G401.6 (cell line): ENCODE data around the gene LPIN2.
"Not testable (repeated sequence)": the region's sequence is repeated elsewhere in the genome, so short reads cannot be mapped to it uniquely, and the experiment has no call there.

Source experiments
- FAIRE-seq: peaks from 2 replicates; lab custom pipeline; 2012; peaks lifted over from hg19 to GRCh38; lab: Jason Lieb, UNC

LPIN2 gene

GRCh38 chr18:3007491-3007890 lies 5.5 kb downstream of the LPIN2 start:
- no peak for FAIRE-seq

DNA sequence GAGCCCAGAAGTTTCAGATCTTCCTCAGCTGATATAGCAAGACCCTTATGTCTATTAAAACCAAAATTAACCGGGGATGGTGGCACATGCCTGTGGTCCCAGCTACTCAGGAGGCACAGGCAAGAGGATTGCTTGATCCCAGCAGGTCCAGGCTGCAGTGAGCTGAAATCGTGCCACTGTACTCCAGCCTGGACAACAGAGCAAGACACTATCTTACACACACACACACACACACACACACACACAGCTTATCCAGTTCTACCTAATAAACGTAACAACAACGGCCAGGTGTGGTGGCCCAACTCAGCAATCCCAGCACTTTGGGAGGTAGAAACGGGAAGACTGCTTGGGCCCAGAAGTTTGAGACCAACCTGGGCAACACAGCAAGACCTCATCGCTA lies 7.5 kb downstream of the LPIN2 start:
- FAIRE-seq: no peak

DNA sequence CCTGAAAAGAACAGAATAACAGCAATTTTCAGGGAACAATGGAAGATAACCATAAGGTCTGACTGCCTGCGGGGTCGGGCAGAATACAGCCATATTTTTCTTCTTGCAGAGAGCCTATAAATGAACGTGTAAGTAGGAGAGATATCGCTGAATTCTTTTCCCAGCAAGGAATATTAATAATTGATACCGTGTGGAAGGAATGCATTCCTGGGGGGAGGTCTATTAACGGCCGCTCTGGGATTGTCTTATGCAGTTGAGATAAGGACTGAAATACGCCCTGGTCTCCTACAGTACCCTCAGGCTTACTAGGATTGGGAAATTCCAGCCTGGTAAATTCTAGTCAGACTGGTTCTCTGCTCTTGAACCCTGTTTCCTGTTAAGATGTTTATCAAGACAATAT lies 9.2 kb downstream of the LPIN2 start:
- FAIRE-seq: not testable (repeated sequence)

DNA sequence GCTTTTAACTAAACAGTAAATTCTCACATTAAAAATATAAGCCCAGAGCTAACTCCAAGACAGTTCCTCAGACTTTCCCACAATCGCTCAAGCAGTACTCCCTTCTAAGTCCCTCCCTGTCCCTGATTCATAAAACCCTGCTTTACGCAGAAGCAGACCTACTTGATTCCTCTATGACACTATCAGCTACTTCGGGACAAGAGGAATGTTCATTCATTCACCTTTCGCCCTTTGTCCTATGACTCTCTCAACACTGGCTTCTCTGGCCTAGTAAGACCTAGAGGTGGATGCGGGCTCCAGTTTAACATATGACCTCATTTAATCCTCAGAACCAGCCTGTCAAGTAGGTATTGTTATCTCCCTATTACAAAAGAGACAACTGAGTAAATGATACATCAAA lies 10.2 kb downstream of the LPIN2 start:
- no peak for FAIRE-seq

GRCh38 chr18:2998644-2999043 lies 14.3 kb downstream of the LPIN2 start:
- FAIRE-seq: no peak

- FAIRE-seq: no peak
Measured at GRCh38 chr18:2997846-2998564, 14.9 kb downstream of the LPIN2 start.

DNA sequence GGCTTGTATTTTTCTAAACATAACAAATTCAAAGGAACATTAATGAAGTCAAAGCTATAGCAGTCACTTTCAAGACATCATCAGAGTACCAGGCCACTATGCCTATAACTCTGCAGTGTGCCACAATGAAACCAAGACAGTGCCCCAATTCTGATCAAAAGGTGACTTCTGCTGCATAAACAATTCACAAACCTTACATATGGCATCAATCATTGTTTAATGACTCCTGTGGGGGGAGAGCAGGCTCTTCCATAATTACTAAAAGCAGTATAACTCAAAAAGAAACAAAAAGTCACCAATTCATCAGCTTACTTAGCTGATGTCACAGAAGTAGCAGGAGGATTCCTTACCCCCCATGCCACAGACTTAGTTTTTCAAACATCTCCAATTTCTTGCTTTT lies 15.5 kb downstream of the LPIN2 start:
- FAIRE-seq: no peak

DNA sequence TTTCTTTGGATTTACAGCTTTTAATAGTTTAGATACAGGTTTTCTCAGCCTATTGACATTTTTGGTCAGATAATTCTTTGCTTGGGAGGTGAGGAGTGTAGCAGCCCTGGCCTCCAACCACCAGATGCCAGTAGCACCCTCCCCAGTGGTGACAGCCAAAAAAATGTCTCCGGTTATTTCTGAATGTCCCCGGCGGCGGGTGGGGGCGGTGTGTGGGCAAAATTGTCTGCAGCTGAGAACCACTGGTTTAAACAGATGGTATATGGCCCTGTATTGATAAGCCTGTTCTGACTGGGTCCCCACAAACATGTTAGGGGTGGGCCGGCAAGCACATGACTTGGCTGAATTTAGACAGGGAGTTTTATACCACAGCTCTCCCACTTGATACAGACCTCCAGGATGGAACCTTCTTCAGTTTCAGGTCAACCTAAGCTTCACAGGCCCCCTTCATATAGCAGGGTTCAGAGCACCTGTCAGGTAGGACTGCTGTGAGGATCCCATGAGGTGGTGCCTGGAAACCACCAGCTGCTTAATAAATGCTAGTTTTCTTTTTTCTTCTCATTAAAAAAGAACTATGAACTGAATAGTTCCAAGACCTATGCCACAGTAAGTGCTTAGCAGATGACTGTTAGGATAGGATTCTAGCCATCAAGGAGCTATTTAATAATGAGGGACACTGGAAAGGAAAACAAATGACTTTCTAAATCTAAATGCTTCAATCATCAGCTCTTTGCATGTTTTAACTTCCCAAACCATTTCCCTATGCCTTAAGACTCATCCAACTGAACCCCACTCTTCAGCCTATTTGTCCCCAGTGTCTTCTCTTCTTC lies 18.1 kb downstream of the LPIN2 start:
- no peak for FAIRE-seq

GRCh38 chr18:2994020-2994589 lies 18.8 kb downstream of the LPIN2 start:
- FAIRE-seq: no peak

GRCh38 chr18:2992995-2993877 lies 19.7 kb downstream of the LPIN2 start:
- FAIRE-seq: no peak

- FAIRE-seq: no peak
Measured at GRCh38 chr18:2990956-2991640, 21.8 kb downstream of the LPIN2 start.

DNA sequence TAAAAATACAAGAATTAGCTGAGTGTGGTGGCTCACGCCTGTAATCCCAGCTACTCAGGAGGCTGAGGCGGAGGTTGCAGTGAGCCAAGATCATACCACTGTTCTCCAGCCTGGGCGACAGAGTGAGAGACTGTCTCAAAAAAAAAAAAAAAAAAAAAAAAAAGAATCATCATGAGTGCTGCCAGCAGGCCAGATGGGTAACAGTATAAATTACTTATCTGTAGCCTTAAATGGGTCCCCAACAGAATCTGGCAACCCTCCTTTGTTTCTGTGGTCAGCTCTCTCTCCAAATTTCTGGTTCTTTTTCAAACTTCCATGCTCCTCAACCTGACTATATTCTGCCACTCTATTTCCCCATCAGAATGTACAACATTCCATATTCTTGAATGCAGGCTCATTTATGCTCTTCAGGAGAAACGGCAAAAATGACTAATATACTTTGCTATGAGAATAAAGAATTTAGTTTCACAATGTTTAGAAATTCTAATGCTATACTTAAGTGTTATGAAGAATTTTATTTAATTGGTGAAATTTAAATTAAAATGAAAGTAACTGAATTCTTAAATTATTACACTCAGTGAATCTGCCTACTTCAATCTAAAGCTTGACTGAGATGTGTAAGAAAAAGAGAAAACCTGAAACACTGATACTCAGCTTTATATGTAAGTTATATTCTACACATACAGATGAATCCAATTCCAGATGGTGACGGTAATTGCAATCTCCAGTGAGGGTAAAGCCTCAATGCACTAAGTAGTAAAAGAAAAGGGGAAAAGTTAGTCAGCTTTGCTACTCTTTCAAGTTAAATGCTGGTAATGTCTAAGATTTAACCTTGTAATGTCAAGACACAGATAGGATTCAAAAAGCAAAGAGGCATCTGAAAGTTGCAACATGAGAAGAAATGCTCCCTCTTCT lies 24.8 kb downstream of the LPIN2 start:
- no peak for FAIRE-seq

GRCh38 chr18:2986150-2986865 lies 26.6 kb downstream of the LPIN2 start:
- no peak for FAIRE-seq

DNA sequence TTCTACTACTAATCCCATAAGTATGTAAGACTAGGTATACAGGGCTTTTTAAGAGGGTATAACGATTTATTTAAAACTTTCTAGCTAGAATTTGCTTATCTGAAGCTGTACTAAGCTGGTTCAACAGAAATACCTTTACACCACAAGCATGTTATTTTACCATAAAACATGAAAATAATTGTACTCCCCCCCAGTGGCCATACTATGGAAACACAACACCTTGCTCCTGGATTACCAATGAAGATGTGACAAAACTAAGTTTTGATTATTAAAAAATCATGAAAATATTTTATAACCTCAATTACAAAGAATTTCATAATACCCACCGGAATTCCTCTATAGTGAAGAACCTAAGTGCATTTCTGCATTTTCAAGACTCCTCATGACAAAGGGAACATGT lies 27.3 kb downstream of the LPIN2 start:
- peak; percentile 85 for FAIRE-seq

DNA sequence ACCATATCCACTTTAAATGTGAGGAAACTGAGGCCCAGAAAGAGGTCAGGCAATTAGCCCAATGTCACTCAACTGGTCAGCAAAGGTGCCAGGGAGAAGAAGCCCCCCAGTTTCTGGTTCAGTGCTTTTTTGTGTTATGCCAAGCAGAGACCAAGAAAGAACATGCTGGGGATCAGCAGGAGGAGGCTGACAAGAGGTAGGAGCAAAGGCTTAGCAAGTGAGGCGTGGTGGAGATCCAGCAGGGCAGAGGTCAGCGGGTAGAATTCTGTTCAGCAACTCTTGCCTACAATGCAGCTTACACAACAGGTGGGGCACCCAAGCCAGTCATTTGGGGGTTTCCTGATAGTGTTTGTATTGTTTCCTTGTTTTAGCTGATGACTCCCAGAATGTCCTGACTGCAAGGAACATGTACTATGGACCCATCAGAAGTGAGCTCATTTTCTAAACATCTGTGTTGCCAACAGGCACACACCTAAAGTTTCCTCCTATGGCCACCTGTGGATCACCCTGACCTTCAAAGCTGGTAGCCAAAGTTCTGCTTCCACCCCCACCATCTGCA lies 28.2 kb downstream of the LPIN2 start:
- no peak for FAIRE-seq

GRCh38 chr18:2984091-2984490 lies 28.9 kb downstream of the LPIN2 start:
- no peak for FAIRE-seq

DNA sequence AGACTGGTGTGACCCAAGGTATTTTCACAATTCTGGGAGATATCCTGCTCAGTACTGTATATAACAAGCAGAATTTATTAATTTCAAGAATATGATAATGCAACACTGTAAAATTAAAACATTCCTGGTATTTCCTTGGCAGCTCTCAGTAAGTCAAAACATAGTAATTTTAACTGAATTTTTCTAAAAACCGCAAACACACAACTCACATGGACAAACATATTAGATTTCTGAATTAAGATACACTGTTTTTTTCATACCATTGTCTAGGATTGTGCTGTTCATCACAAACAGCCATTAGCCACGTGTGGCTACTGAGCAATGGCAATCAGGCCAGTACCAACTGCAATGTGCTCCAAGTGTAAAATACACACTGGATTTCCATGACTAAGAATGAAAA lies 29.6 kb downstream of the LPIN2 start:
- no peak for FAIRE-seq

- no peak for FAIRE-seq
Measured at GRCh38 chr18:2982452-2983269, 30.3 kb downstream of the LPIN2 start.

DNA sequence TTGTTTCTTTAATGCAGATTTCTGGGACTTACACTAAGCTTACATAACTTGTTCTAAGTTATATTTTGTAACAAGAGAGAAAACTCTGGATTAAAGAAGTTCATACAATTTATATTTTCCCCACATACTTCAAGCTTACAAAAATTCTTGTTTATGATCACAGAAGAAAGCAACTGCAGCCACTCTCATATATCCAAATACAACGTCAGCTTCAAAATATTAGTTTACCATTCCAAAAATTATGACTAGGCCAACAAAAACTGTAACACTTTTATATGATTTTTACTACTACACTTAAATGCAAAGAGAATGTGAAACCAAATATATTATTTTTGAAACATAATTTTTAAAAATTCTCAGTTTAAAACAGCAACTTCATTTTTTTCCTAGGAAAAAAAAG lies 30.9 kb downstream of the LPIN2 start:
- FAIRE-seq: no peak
